ENCODE results near the gene TMEM178A. TPM values are rescaled to one million over a fixed set of nuclear protein-coding genes. Genes with fewer than 3 reads are reported as not detected.

Gene TMEM178A
- total and polyA plus RNA-seq, 2 donors (not counting 1 experiment from before 2014, with no cell fraction given): 0.69 to 0.99 TPM

DNA sequence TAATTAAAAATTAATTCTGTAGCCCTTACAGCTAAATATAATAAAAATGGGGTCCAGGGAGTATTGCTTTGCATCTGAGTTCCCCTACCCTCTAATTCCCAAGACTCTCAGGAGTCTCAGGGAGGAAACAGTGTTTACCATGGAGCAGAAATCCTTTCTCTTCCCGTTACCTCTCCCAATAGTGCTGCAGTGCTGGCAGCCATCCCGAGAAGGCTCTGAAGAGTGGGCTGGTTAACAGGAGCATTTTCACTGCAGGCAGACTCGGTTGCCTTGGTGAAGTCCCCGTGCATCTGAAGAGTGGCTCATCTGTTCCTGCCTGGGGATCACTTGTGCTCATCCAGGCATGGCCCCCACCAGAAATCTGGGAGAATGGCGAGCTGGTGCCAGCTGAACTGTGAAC is 41.8 kb upstream of the TMEM178A start:
- H3K9me3 Mint-ChIP-seq (ENCODE audit: insufficient read depth): no peaks in the 10 kb centered on the region
- H3K4me3 Mint-ChIP-seq: no peak overlapping the region
- peaks cover 4% of the 10 kb centered on the region for H3K4me1 Mint-ChIP-seq
- no peaks in the 10 kb centered on the region for H3K27me3 ChIP-seq (replicated peaks in 1 of 4; ENCODE audit: control extremely low read depth in 1 of 4, control insufficient read depth in 3 of 4, insufficient read depth in 4 of 4, low read length in 3 of 4)
- no peaks in the 10 kb centered on the region for H3K9me3 ChIP-seq (ENCODE audit: control extremely low read depth in 1 of 3, control insufficient read depth in 2 of 3, insufficient read depth in 1 of 3, low read length in 2 of 3)
- no peak for DNase-seq
- no peaks in the 10 kb centered on the region for H4K20me1 ChIP-seq (ENCODE audit: control insufficient read depth, insufficient read depth, low read length, poor library complexity, severe bottlenecking)
- H3K27ac ChIP-seq (ENCODE audit: low read length in 2 of 2): no peak overlapping the region
- H3K4me1 ChIP-seq (ENCODE audit: control insufficient read depth in 2 of 2, insufficient read depth in 2 of 2, low read length in 2 of 2): no peaks in the 10 kb centered on the region
- WGBS (ENCODE audit: insufficient coverage): 94% methylated on average over 4 of the region's 5 CpGs
- no peak overlapping the region for H3K4me2 ChIP-seq (replicated peaks; ENCODE audit: low read depth, low read length, poor library complexity, severe bottlenecking)
- peaks cover 23% of the 10 kb centered on the region for H3K27me3 Mint-ChIP-seq
- intact Hi-C loops (cut with micrococcal nuclease): no loop called here
- H2AFZ ChIP-seq (ENCODE audit: insufficient read depth, low read depth, low read length, poor library complexity, severe bottlenecking): no peak overlapping the region
- POLR2A ChIA-PET: no interaction called here
- TF ChIP-seq, protein P1, sequence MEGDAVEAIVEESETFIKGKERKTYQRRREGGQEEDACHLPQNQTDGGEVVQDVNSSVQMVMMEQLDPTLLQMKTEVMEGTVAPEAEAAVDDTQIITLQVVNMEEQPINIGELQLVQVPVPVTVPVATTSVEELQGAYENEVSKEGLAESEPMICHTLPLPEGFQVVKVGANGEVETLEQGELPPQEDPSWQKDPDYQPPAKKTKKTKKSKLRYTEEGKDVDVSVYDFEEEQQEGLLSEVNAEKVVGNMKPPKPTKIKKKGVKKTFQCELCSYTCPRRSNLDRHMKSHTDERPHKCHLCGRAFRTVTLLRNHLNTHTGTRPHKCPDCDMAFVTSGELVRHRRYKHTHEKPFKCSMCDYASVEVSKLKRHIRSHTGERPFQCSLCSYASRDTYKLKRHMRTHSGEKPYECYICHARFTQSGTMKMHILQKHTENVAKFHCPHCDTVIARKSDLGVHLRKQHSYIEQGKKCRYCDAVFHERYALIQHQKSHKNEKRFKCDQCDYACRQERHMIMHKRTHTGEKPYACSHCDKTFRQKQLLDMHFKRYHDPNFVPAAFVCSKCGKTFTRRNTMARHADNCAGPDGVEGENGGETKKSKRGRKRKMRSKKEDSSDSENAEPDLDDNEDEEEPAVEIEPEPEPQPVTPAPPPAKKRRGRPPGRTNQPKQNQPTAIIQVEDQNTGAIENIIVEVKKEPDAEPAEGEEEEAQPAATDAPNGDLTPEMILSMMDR (IDR thresholded peaks at IDR 0.05): no peak
- no peak for TF ChIP-seq EZH2 (IDR thresholded peaks at IDR 0.05; ENCODE audit: borderline replicate concordance, insufficient read depth, low read depth, low read length, poor library complexity, severe bottlenecking)
- H3K9ac ChIP-seq (ENCODE audit: low read length): no peak overlapping the region
- H3K27ac Mint-ChIP-seq: no peak overlapping the region
- no peaks in the 10 kb centered on the region for H3K36me3 ChIP-seq (replicated peaks in 1 of 2; ENCODE audit: control extremely low read depth in 1 of 2, control insufficient read depth in 1 of 2, extremely low read depth in 1 of 2, insufficient read depth in 2 of 2, low read length in 1 of 2)
- no peak for ATAC-seq (ENCODE audit: low read depth)
- H3K79me2 ChIP-seq (ENCODE audit: control insufficient read depth, insufficient read depth, low read length): no peaks in the 10 kb centered on the region
- CTCF ChIA-PET: no interaction called here
- no peak overlapping the region for H3K4me3 ChIP-seq (ENCODE audit: control extremely low read depth in 1 of 5, extremely low read depth in 1 of 5, insufficient read depth in 1 of 5, low read depth in 2 of 5, low read length in 4 of 5)

GRCh38 chr2:39625193-39625926 is 40.4 kb upstream of the TMEM178A start:
- no peak overlapping the region for H3K4me3 ChIP-seq (ENCODE audit: control extremely low read depth in 1 of 5, extremely low read depth in 1 of 5, insufficient read depth in 1 of 5, low read depth in 2 of 5, low read length in 4 of 5)
- no peaks in the 10 kb centered on the region for H3K27me3 ChIP-seq (replicated peaks in 1 of 4; ENCODE audit: control extremely low read depth in 1 of 4, control insufficient read depth in 3 of 4, insufficient read depth in 4 of 4, low read length in 3 of 4)
- no peak overlapping the region for H3K9ac ChIP-seq (ENCODE audit: low read length)
- no peak overlapping the region for H3K4me2 ChIP-seq (replicated peaks; ENCODE audit: low read depth, low read length, poor library complexity, severe bottlenecking)
- no peak overlapping the region for H3K27ac ChIP-seq (ENCODE audit: low read length in 2 of 2)
- ChIA-PET CTCF (no interaction called here), POLR2A (no interaction called here)
- 33% methylated on average over 3 of the region's 9 CpGs for WGBS (ENCODE audit: insufficient coverage)
- H3K36me3 ChIP-seq (replicated peaks in 1 of 2; ENCODE audit: control extremely low read depth in 1 of 2, control insufficient read depth in 1 of 2, extremely low read depth in 1 of 2, insufficient read depth in 2 of 2, low read length in 1 of 2): no peaks in the 10 kb centered on the region
- ATAC-seq (ENCODE audit: low read depth): no peak
- no peaks in the 10 kb centered on the region for H4K20me1 ChIP-seq (ENCODE audit: control insufficient read depth, insufficient read depth, low read length, poor library complexity, severe bottlenecking)
- no peak for TF ChIP-seq EZH2 (IDR thresholded peaks at IDR 0.05; ENCODE audit: borderline replicate concordance, insufficient read depth, low read depth, low read length, poor library complexity, severe bottlenecking)
- TF ChIP-seq, protein P1 (IDR thresholded peaks at IDR 0.05): no peak
- Mint-ChIP-seq H3K27ac (no peak overlapping the region), H3K4me1 (no peaks in the 10 kb centered on the region), H3K9me3 (ENCODE audit: insufficient read depth) (no peaks in the 10 kb centered on the region), H3K27me3 (peaks cover 17% of the 10 kb centered on the region), H3K4me3 (no peak overlapping the region)
- H3K4me1 ChIP-seq (ENCODE audit: control insufficient read depth in 2 of 2, insufficient read depth in 2 of 2, low read length in 2 of 2): no peaks in the 10 kb centered on the region
- H2AFZ ChIP-seq (ENCODE audit: insufficient read depth, low read depth, low read length, poor library complexity, severe bottlenecking): no peak overlapping the region
- peaks cover 0 to 1% (median 0%) of the 10 kb centered on the region in 3 donors for H3K9me3 ChIP-seq (ENCODE audit: control extremely low read depth in 1 of 3, control insufficient read depth in 2 of 3, insufficient read depth in 1 of 3, low read length in 2 of 3)
- intact Hi-C loops (cut with micrococcal nuclease): no loop called here
- no peak for DNase-seq
- H3K79me2 ChIP-seq (ENCODE audit: control insufficient read depth, insufficient read depth, low read length): no peaks in the 10 kb centered on the region

All from B cell (primary cell).